ENCODE data around the gene DYNC2I2. TPM values are rescaled to one million over a fixed set of nuclear protein-coding genes. Genes with fewer than 3 reads are reported as not detected.
A peak's percentile ranks its signal among the peaks of the same experiment; 100 is the strongest.
"Not testable (repeated sequence)": the region's sequence is repeated elsewhere in the genome, so short reads cannot be mapped to it uniquely, and the experiment has no call there.

DYNC2I2 gene
- total RNA-seq, 1 donor = 2.1 TPM

- Histone ChIP-seq H3K4me1 (ENCODE audit: insufficient read depth, low read length) (peaks cover 15% of the 10 kb centered on the region), H3K9me3 (ENCODE audit: low read depth, low read length) (no peaks in the 10 kb centered on the region), H3K27me3 (ENCODE audit: insufficient read depth, low read length) (no peaks in the 10 kb centered on the region), H3K4me3 (ENCODE audit: low read length) (peak overlapping the region; percentile 68)
Measured at GRCh38 chr9:128657344-128657704, 677 bp upstream of the DYNC2I2 start.

- Histone ChIP-seq H3K27me3 (ENCODE audit: insufficient read depth, low read length) (no peaks in the 10 kb centered on the region), H3K4me3 (ENCODE audit: low read length) (no peak overlapping the region), H3K9me3 (ENCODE audit: low read depth, low read length) (no peaks in the 10 kb centered on the region), H3K4me1 (ENCODE audit: insufficient read depth, low read length) (peaks cover 15% of the 10 kb centered on the region)
Measured at GRCh38 chr9:128654481-128654880, 2.2 kb downstream of the DYNC2I2 start.

DNA sequence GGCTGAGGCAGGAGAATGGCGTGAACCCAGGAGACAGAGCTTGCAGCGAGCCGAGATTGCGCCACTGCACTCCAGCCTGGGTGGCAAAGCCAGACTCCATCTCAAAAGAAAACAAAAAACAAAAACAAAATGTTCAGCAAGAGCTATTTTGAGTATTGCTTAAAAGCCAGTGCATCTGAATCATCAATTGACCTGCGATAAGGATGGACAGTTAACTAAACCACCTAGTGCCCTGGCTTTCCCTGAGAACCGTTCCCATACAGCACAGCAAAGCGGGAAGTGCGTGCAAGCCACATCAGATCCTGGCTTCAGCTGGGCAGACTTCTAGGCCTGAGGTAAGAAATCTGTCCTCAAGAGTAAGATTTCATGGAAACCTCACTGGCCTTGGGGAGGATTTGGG is 2.7 kb downstream of the DYNC2I2 start:
- H3K9me3 ChIP-seq (ENCODE audit: low read depth, low read length) = no peaks in the 10 kb centered on the region
- H3K27me3 ChIP-seq (ENCODE audit: insufficient read depth, low read length) = no peaks in the 10 kb centered on the region
- peaks cover 15% of the 10 kb centered on the region for H3K4me1 ChIP-seq (ENCODE audit: insufficient read depth, low read length)
- no peak overlapping the region for H3K4me3 ChIP-seq (ENCODE audit: low read length)

DNA sequence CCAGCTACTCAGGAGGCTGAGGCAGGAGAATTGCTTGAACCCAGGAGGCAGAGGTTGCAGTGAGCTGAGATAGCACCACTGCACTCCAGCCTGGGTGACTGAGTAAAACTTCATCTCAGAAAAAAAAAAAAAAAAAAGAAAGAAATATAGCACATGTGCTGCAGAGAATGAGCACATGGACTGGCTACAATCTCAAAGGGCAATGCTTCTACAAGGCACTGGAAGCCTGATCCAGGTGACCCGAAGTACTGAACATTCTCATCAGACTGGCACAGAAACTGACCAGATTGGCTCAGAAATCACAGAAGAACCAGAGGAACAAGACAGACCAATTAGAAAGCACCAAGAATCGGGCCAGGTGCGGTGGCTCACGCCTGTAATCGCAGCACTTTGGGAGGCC is 4.8 kb downstream of the DYNC2I2 start:
- Histone ChIP-seq H3K9me3 (ENCODE audit: low read depth, low read length) (no peaks in the 10 kb centered on the region), H3K4me3 (ENCODE audit: low read length) (no peak overlapping the region), H3K27me3 (ENCODE audit: insufficient read depth, low read length) (no peaks in the 10 kb centered on the region), H3K4me1 (ENCODE audit: insufficient read depth, low read length) (peaks cover 6% of the 10 kb centered on the region)

GRCh38 chr9:128648206-128648605 is 8.4 kb downstream of the DYNC2I2 start:
- H3K27me3 ChIP-seq (ENCODE audit: insufficient read depth, low read length); H3K9me3 ChIP-seq (ENCODE audit: low read depth, low read length); H3K4me1 ChIP-seq (ENCODE audit: insufficient read depth, low read length); H3K4me3 ChIP-seq (ENCODE audit: low read length): not testable (repeated sequence)

DNA sequence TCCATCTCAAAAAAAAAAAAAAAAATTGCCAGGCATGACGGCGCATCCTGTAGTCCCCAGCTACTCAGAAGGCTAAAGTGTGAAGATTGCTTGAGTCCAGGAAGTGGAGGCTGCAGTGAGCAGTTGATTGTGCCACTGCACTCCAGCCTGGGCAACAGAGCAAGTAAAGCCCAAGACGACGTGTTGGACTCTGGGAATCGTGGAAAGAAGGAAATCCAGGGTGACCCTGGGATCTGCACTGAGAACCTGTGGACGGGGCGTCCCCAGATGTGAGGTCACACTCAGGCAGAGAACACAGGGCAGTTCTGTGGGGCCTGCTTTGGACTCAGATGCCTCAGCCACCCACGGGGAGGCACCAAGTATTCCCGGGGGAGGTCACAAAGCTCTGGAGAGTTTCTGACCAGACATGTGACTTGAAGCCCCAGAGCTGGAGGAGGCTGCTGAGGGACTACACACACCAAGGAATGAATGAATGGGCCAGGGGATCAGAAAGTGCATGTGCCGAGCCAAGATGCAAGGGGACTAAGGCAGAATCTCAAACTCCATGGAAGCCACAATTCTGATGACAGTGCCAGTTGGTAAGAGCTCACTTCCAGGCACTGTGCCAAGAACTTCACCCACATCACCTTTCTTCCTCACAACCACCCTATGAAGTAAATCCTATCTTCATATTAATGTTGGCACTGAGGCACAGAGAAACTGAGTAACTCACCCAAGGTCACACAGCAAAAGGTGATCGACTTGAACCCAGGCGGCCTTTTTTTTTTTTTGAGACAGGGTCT is 12.9 kb downstream of the DYNC2I2 start:
- no peaks in the 10 kb centered on the region for H3K27me3 ChIP-seq (ENCODE audit: insufficient read depth, low read length)
- H3K4me3 ChIP-seq (ENCODE audit: low read length) = no peak overlapping the region
- no peaks in the 10 kb centered on the region for H3K4me1 ChIP-seq (ENCODE audit: insufficient read depth, low read length)
- H3K9me3 ChIP-seq (ENCODE audit: low read depth, low read length) = no peaks in the 10 kb centered on the region

GRCh38 chr9:128642675-128643245 is 13.9 kb downstream of the DYNC2I2 start:
- no peaks in the 10 kb centered on the region for H3K27me3 ChIP-seq (ENCODE audit: insufficient read depth, low read length)
- H3K4me3 ChIP-seq (ENCODE audit: low read length) = no peak overlapping the region
- no peaks in the 10 kb centered on the region for H3K4me1 ChIP-seq (ENCODE audit: insufficient read depth, low read length)
- H3K9me3 ChIP-seq (ENCODE audit: low read depth, low read length) = no peaks in the 10 kb centered on the region

- Histone ChIP-seq H3K9me3 (ENCODE audit: low read depth, low read length) (no peaks in the 10 kb centered on the region), H3K4me3 (ENCODE audit: low read length) (no peak overlapping the region), H3K4me1 (ENCODE audit: insufficient read depth, low read length) (no peaks in the 10 kb centered on the region)
Measured at GRCh38 chr9:128640603-128641002, 16.0 kb downstream of the DYNC2I2 start.

DNA sequence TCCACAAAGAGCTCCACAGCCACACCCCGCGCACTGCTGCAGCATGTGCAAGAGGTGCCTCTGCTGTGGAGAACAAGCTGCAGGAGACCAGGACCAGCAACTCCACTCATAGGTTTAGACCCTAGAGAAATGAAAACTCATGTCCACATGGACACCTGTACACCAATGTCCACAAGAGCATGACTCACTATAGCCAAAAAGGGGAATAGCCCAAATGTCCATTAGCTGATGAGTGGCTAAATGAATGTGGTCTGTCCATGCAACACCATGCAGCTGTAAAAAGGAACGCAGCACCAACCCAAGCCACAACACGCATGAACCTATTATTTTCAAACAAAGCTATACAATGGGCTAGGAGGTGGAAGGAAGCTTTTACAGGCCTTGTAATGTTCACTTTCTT is 18.1 kb downstream of the DYNC2I2 start:
- Histone ChIP-seq H3K4me3 (ENCODE audit: low read length) (no peak overlapping the region), H3K27me3 (ENCODE audit: insufficient read depth, low read length) (no peaks in the 10 kb centered on the region), H3K4me1 (ENCODE audit: insufficient read depth, low read length) (no peaks in the 10 kb centered on the region), H3K9me3 (ENCODE audit: low read depth, low read length) (no peaks in the 10 kb centered on the region)

More at GRCh38 chr9:128640603-128641002, 16.0 kb downstream of the DYNC2I2 start:
- H3K27me3 ChIP-seq (ENCODE audit: insufficient read depth, low read length) = no peaks in the 10 kb centered on the region

GRCh38 chr9:128637656-128638055 is 19.0 kb downstream of the DYNC2I2 start:
- Histone ChIP-seq H3K4me1 (ENCODE audit: insufficient read depth, low read length) (no peaks in the 10 kb centered on the region), H3K9me3 (ENCODE audit: low read depth, low read length) (no peaks in the 10 kb centered on the region), H3K4me3 (ENCODE audit: low read length) (no peak overlapping the region), H3K27me3 (ENCODE audit: insufficient read depth, low read length) (no peaks in the 10 kb centered on the region)

GRCh38 chr9:128636556-128637530 is 19.8 kb downstream of the DYNC2I2 start:
- Histone ChIP-seq H3K9me3 (ENCODE audit: low read depth, low read length) (no peaks in the 10 kb centered on the region), H3K27me3 (ENCODE audit: insufficient read depth, low read length) (no peaks in the 10 kb centered on the region), H3K4me1 (ENCODE audit: insufficient read depth, low read length) (no peaks in the 10 kb centered on the region), H3K4me3 (ENCODE audit: low read length) (no peak overlapping the region)

DNA sequence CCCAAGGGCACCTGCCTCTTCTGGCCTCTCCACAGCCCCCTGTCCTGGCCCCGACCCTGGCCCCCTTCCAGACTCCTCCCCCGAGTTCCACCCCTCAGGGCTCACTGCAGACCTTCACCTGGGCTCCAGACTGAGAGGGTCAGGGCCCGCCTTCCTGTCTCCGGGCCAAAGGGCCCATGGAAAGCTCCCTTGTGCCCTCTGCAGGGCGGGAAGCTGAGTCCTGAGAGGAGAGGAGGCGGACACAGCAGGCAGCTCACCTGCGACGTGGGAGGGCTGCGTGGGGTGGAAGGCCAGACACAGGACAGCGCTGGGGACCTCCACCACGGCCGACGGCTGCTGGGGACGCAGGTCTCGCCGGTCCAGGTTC is 20.6 kb downstream of the DYNC2I2 start:
- no peaks in the 10 kb centered on the region for H3K4me1 ChIP-seq (ENCODE audit: insufficient read depth, low read length)
- H3K9me3 ChIP-seq (ENCODE audit: low read depth, low read length) = no peaks in the 10 kb centered on the region
- H3K27me3 ChIP-seq (ENCODE audit: insufficient read depth, low read length) = no peaks in the 10 kb centered on the region
- no peak overlapping the region for H3K4me3 ChIP-seq (ENCODE audit: low read length)

DNA sequence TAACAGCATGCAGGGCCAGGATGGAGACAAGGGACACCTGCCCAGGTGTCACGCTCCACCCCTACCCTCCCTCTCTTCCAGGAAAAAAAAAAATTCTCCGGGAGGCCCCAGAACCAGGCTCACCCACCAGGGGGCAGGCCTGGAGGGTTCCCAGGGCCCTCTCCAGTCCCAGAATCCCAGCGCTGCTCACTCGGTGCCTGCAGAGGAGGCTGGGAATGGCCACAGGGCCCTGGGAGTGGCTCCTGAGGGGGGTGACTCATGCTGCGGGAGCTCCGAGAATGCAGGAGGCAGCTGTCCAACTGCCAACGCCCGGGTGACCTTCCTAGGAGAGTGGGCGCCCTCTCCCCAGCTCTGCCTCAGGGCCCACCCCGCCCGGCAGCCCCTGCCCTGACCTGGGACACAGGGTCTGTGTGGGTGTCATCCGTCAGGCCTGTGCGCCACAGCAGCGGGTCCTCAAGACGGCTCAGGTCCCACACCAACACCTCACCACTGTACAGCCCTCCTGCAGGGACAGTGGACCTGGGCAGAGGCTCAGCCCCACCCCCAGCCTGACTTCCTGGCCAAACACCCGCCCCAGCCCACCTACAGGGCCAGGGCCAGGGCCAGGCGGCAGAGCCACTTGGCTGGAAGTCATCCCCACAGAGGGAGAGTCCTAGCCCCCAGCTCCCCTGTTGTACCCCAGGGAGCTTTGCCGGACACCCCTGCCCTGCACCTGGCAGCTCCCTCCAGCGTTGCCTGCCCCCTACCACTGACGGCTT is 21.2 kb downstream of the DYNC2I2 start:
- Histone ChIP-seq H3K4me3 (ENCODE audit: low read length) (no peak overlapping the region), H3K27me3 (ENCODE audit: insufficient read depth, low read length) (no peaks in the 10 kb centered on the region), H3K4me1 (ENCODE audit: insufficient read depth, low read length) (no peaks in the 10 kb centered on the region), H3K9me3 (ENCODE audit: low read depth, low read length) (no peaks in the 10 kb centered on the region)

- H3K27me3 ChIP-seq (ENCODE audit: insufficient read depth, low read length) = no peaks in the 10 kb centered on the region
- no peak overlapping the region for H3K4me3 ChIP-seq (ENCODE audit: low read length)
- no peaks in the 10 kb centered on the region for H3K4me1 ChIP-seq (ENCODE audit: insufficient read depth, low read length)
- no peaks in the 10 kb centered on the region for H3K9me3 ChIP-seq (ENCODE audit: low read depth, low read length)
Measured at GRCh38 chr9:128634651-128635262, 21.9 kb downstream of the DYNC2I2 start.
